Activated effector memory CD4-positive, alpha-beta T cell treated with anti-CD3 and anti-CD28 coated beads, Interleukin-2, amount 50 U/mL, for 16 hours (primary cell): Measurements from ENCODE around the gene DHFR2.
"Not testable (repeated sequence)": the region's sequence is repeated elsewhere in the genome, so short reads cannot be mapped to it uniquely, and the experiment has no call there.

ENCODE experiments used
- DNase-seq: peaks from one replicate; pipeline ENCODE4 v3.0.0-alpha.2; 2020

The DHFR2 gene

DNA sequence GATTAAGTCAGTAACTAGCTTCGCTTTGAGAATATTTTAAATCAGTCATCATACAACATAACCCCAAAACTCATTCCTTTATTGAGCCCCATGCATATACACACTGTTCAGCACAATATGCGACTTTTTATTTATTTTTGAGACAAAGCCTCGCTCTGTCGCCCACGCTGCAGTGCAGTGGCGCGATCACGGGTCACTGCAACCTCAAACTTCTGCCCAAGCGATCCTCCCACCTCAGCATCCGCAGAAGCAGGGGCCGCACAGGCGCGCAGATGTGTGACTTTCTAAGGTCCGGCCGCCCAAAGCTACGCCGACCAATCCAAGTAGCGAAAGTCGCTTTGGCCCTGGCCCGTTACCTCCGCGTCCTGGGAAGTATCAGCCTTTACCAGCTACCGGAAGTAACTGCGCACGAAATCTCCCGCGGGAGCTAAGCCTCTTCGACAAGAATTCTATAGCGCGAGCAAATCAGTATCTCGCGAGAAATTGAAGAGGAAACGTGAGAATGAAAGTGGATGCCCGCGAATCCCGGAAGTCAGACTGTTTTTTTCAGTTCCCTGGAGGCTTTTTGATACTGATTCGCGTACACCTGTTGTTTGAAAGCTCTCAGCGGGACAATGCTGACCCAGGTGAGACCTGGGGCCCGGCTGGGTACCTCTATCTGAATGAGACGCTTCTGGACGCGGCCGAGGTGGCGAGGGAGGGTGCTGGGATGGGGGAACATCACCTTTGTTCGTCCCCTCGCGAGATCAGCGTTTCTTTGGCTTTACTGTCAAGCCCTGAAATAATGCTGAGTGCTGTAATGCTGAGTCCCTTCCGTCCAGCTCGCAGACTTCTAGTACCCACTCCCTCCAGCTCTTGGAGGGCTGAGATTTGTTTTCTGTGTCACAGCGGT lies at the start of gene DHFR2, which contains the start of gene NSUN3:
Gene DHFR2, minus strand, starts transcription at position 404 of the 892 bp plus-strand sequence. CDS start 1,405 bp downstream, outside the sequence.
Gene NSUN3, plus strand, starts transcription at position 549 of the 892 bp plus-strand sequence. Its CDS starts 66 bp downstream, at position 615.
- peak; percentile 92 for DNase-seq

DNA sequence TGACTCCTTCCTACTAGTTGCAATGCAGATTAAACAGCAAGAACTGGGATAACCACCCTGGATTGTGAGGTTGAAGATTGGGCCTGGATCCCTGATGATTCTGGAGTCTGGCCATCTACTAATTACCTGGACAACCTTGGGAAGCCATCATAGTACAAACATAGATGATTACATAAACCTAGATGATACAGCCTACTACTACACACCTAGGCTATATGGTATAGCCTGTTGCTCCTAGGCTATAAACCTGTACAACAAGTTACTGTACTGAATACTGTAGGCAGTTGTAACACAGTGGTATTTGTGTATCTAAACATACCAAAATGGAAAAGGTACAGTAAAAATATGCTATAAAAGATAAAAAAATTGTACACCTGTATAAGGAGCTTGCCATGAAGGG lies 48.1 kb upstream of the DHFR2 start:
- DNase-seq, result no peak

DNA sequence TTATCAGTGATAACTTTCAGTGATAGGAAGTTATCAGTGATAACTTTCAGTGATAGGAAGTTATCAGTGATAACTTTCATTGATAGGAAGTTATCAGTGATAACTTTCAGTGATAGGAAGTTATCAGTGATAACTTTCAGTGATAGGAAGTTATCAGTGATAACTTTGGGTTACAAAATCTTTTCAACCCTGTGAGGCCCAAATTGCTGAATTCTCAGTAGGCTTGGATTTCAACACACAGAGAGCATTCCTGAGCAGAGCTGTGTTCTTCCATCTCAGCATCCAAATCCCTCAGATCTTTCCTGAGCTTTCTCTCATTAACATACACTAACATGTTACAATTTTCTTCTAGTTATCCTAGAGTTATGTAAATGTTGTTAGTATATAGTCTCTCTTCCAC lies 47.5 kb upstream of the DHFR2 start:
- DNase-seq, result not testable (repeated sequence)

DNA sequence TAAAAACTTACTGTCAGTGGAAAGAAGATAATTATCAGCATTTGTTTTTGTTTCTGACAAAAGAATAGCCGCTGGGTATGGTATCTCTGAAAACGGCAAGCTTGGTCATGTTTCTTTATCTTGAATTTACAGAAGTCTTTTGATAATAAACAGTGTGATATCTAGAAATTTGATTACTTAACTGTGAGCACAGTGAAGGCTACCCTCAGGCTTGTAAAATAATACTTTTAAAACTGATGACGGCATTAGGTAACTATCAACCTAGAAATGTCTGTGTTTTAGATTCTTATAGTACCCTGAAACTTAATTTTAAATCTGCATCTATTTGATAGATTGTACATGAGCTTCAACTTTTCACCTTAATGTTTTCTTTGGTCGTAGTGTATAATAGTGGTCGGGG lies 43.6 kb upstream of the DHFR2 start:
- no peak for DNase-seq

- DNase-seq, result no peak
Observed at GRCh38 chr3:94101860-94102259, 39.1 kb upstream of the DHFR2 start.

- no peak for DNase-seq
Observed at GRCh38 chr3:94099311-94099710, 36.6 kb upstream of the DHFR2 start.

GRCh38 chr3:94098452-94098851 lies 35.7 kb upstream of the DHFR2 start:
- no peak for DNase-seq

GRCh38 chr3:94095111-94095510 lies 32.4 kb upstream of the DHFR2 start:
- DNase-seq, result no peak

- no peak for DNase-seq
Observed at GRCh38 chr3:94093151-94093550, 30.4 kb upstream of the DHFR2 start.

DNA sequence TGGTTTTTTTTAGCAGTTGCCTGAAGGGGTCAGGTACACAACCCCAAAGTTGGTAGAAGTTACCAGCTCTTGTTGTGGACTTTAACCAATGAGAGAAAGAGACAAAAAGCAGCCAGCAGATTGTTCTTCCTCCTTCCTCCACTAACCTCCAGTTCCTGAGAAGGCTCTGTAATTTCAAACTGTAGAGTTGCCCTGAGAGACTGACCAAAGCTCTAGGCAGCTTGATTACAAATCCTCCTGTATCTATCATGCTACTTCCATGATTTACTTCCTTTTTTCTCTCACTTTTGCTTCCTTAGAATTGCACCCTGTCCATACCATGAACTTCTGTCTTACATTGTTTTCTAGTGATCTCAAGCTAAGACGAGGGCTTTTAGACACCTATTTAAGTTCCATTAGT lies 29.4 kb upstream of the DHFR2 start:
- DNase-seq, result no peak

GRCh38 chr3:94089126-94089525 lies 26.4 kb upstream of the DHFR2 start:
- DNase-seq, result no peak

- no peak for DNase-seq
Observed at GRCh38 chr3:94083261-94083660, 20.5 kb upstream of the DHFR2 start.

DNA sequence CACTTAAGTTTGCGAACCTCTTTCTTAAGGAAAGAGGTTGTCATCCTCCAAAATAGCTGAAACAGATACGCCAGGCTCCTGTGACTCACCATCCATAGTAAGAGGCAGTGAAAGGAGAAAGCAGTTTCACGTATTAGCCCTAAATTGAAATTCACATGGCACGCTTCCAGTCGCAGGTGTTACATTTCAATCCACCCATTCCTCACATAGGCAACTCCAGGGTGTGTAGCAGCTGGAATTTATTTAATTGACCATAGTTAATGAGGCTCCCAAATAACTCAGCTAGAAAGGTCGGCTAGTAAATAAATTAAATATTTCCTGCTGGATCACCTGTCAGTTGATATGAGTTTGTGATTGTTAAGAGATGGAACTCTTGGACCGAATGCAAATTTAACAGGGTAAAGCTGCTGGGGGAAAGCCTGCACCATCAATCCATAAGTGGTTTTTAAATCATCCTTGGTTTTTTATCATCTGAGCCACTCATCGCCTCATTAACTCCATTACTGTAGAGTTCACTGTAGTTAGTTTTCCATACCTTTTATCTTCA lies 19.7 kb upstream of the DHFR2 start:
- DNase-seq, result no peak

DNA sequence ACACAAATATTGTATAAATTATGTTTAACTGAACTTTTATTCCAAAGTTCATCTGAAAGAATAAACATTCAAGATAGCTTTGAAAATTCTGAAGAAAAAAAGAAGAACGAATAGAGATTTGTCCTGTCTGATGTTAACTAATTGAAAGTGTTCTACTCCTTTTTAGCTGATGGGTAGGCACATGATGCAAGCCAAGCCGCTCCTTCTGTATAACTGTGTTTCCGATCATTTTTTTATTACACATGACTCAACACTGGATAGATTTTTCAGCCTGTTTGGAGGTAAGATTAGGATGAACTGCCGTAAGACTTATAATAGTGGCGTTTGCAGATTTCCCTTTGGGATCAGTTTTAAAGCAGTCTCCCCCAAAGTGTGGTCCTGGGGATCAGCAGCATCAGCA lies 19.2 kb upstream of the DHFR2 start:
- DNase-seq, result no peak

GRCh38 chr3:94080552-94080951 lies 17.8 kb upstream of the DHFR2 start:
- peak; percentile 64 for DNase-seq

DNA sequence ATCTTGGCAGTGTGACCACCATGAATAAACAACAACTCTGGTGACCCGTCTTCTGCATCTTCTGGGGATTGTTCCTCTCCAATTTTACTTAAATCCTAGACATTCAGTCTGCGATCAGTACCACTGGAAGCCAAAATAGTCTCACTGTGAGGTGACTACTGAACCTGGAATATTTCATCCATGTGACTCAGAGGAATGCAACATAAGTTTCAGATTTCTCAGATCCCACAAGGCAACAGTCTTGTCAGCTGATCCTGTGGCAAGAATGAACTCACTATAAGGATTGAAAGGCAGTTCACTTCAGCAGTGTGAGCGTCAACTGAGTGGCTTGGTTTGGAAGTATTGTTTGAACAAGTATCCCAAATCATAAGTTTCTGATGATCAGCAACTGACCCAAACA lies 13.3 kb upstream of the DHFR2 start:
- no peak for DNase-seq

- no peak for DNase-seq
Observed at GRCh38 chr3:94071713-94072284, 9.1 kb upstream of the DHFR2 start.

- no peak for DNase-seq
Observed at GRCh38 chr3:94070341-94070911, 7.7 kb upstream of the DHFR2 start.

DNA sequence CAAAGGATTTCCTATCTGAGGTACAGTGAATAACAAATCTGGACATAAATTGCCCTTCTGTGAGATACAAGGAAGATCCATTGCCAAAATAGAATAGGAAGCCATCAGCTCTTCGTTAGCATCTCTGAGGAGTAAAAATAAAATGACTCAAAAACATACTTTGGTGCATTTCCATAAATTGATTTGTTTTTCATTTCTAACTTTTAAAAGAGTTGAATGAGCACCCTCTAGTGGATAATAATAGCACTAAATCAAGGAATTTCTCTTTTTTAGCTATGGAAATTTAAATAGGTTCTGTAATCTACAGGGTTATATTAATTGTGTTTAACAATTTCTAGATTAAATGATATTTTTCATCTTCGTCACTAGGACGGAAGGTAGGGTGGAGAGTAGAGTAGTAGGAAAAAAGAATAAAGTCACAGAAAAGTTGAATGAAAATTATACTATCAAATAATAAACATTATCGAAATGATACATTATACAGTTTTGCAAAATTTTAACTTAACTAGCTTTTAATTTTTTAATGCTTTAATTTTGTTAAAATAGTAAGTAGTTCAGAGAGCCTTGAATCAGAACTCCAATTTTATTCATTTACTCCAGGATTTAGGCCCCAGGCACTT lies 6.6 kb upstream of the DHFR2 start:
- no peak for DNase-seq

- DNase-seq, result no peak
Observed at GRCh38 chr3:94066506-94067500, 4.1 kb upstream of the DHFR2 start.

DNA sequence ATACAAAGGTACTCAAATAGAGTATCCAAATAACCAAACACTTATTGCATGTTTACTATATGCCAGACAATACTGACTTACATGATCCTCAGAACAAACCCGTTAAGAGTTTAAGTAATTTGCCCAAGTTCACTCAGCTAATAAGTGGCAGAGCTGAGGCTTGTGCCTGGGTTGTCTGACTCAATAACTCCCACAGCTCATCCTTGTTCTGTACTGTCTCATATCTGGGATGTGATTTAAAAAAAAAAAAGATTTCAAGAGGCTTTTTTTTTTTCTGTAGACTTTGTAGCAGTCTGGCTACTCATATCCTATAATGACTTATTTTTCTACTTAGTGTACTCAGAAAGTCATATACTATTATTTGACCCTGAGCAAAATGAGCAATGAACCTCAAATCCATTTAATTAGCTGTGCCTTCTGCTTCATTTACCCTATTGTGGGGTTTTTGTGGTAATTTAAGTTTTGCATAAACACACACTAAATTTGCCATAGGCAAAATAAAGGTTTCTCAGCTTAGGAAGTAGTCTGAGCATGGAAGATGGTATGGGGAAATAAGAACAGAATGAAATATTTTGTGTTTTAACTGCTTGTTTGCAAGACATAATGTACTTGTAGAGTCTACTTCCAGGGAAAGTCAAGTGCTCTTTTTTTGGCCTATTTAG lies 3.2 kb upstream of the DHFR2 start:
- DNase-seq, result no peak
